GM23338 (cell line): ENCODE measurements around the gene SPRYD4. TPM values are rescaled to one million over a fixed set of nuclear protein-coding genes. Genes with fewer than 3 reads are reported as not detected.

Source experiments
- ATAC-seq: fragments of 200-7000 bp; cut with Tn5 transposase; 3 replicates; pipeline ENCODE4 v1.9.1; 2020
- DNase-seq: peaks from one replicate; pipeline ENCODE4 v3.0.0-alpha.2; 2015; ENCODE audit warnings: low spot score
- H2AFZ ChIP-seq: fragments of 200-600 bp; sonication (generic); 2 replicates; pipeline ENCODE4 v1.8.0; 2016; ENCODE audit warnings: antibody characterized with exemption, mild to moderate bottlenecking, moderate library complexity
- H3F3A ChIP-seq: fragments of 200-600 bp; sonication (generic); replicated peaks from 2 replicates; pipeline ENCODE4 v1.8.0; 2017; ENCODE audit warnings: antibody characterized with exemption, mixed run types, low read depth
- H3K27ac ChIP-seq: fragments of 200-600 bp; sonication (generic); 2 replicates; pipeline ENCODE4 v1.6.1; 2016; ENCODE audit warnings: low read depth
- H3K27me3 ChIP-seq: fragments of 200-600 bp; sonication (generic); 2 replicates; pipeline ENCODE4 v1.8.0; 2016; ENCODE audit warnings: mild to moderate bottlenecking, mixed run types, moderate library complexity; ENCODE audit not compliant: insufficient read depth
- H3K36me3 ChIP-seq: fragments of 200-600 bp; sonication (generic); 2 replicates; pipeline ENCODE4 v1.8.0; 2016; ENCODE audit warnings: mild to moderate bottlenecking; ENCODE audit not compliant: insufficient read depth
- H3K4me1 ChIP-seq: fragments of 200-600 bp; sonication (generic); 2 replicates; pipeline ENCODE4 v1.8.0; 2016; ENCODE audit warnings: mild to moderate bottlenecking, moderate library complexity; ENCODE audit not compliant: insufficient read depth
- H3K4me2 ChIP-seq: fragments of 200-600 bp; sonication (generic); 2 replicates; pipeline ENCODE4 v1.7.1; 2017; ENCODE audit warnings: mixed run types
- H3K4me3 ChIP-seq: fragments of 200-600 bp; sonication (generic); 2 replicates; pipeline ENCODE4 v1.6.1; 2016; ENCODE audit warnings: mixed run types
- H3K79me2 ChIP-seq: fragments of 200-600 bp; sonication (generic); replicated peaks from 2 replicates; pipeline ENCODE4 v1.8.0; 2017; ENCODE audit warnings: mild to moderate bottlenecking; ENCODE audit not compliant: insufficient read depth
- H3K9me2 ChIP-seq: fragments of 200-600 bp; sonication (generic); 2 replicates; pipeline ENCODE4 v1.8.0; 2017; ENCODE audit not compliant: insufficient read depth
- H4K20me1 ChIP-seq: fragments of 200-600 bp; sonication (generic); replicated peaks from 2 replicates; pipeline ENCODE4 v1.8.0; 2017; ENCODE audit warnings: mild to moderate bottlenecking; ENCODE audit not compliant: insufficient read depth
- H3K27ac Mint-ChIP-seq: 2 replicates; pipeline ENCODE4 v1.8.0; 2020; ENCODE audit warnings: inconsistent platforms, mild to moderate bottlenecking, moderate library complexity, mixed read lengths
- H3K27me3 Mint-ChIP-seq: 3 replicates; pipeline ENCODE4 v1.8.0; 2022; ENCODE audit warnings: low read depth, mild to moderate bottlenecking, moderate library complexity, mixed read lengths, inconsistent platforms; ENCODE audit not compliant: insufficient read depth, poor library complexity
- H3K36me3 Mint-ChIP-seq: 3 replicates; pipeline ENCODE4 v1.8.0; 2021; ENCODE audit warnings: low read depth, mild to moderate bottlenecking, inconsistent platforms, moderate library complexity, mixed read lengths
- H3K4me1 Mint-ChIP-seq: 3 replicates; pipeline ENCODE4 v1.8.0; 2020; ENCODE audit warnings: mild to moderate bottlenecking, inconsistent platforms, mixed read lengths
- H3K4me3 Mint-ChIP-seq: 3 replicates; pipeline ENCODE4 v1.8.0; 2021; ENCODE audit warnings: moderate library complexity, mild to moderate bottlenecking, inconsistent platforms, mixed read lengths
- H3K9me3 Mint-ChIP-seq: 3 replicates; pipeline ENCODE4 v1.8.0; 2020; ENCODE audit warnings: moderate library complexity, mild to moderate bottlenecking, inconsistent platforms, mixed read lengths
- CREB1 ChIP-seq: fragments of 250-450 bp; sonication (Bioruptor Pico); IDR thresholded peaks from 2 replicates; pipeline ENCODE4 v1.5.0; 2020; ENCODE audit warnings: low read depth, mild to moderate bottlenecking, moderate library complexity
- CTCF ChIP-seq, 2 experiments: fragments of 200-600 bp in 1 of 2; sonication (generic) in 1 of 2; conservative IDR thresholded peaks; 2 replicates each; pipeline versions ENCODE4 v1.5.1 to v1.6.1; 2016 to 2017; ENCODE audit warnings: antibody characterized with exemption in 2 of 2, low read depth in 2 of 2, mild to moderate bottlenecking in 2 of 2, moderate library complexity in 1 of 2
- ETS1 ChIP-seq: IDR thresholded peaks from 2 replicates; pipeline ENCODE4 v1.6.1; 2016; ENCODE audit warnings: antibody characterized with exemption
- EZH2 ChIP-seq: fragments of 200-600 bp; sonication (generic); IDR thresholded peaks from one replicate; pipeline ENCODE4 v1.8.0; 2017; ENCODE audit warnings: antibody characterized with exemption, mild to moderate bottlenecking, low read depth; ENCODE audit not compliant: unreplicated experiment
- EZH2phosphoT487 ChIP-seq: fragments of 200-600 bp; sonication (generic); IDR thresholded peaks from one replicate; pipeline ENCODE4 v1.8.1; 2018; ENCODE audit warnings: antibody characterized with exemption; ENCODE audit not compliant: unreplicated experiment
- JUNB ChIP-seq: IDR thresholded peaks from one replicate; pipeline ENCODE4 v1.6.1; 2016; ENCODE audit warnings: antibody characterized with exemption; ENCODE audit not compliant: unreplicated experiment
- POLR2AphosphoS5 ChIP-seq: IDR thresholded peaks from 2 replicates; pipeline ENCODE4 v1.6.1; 2016; ENCODE audit warnings: antibody characterized with exemption, low read depth
- REST ChIP-seq: IDR thresholded peaks from one replicate; pipeline ENCODE4 v1.6.1; 2018; ENCODE audit warnings: antibody characterized with exemption; ENCODE audit not compliant: unreplicated experiment
- STAT1 ChIP-seq: IDR thresholded peaks from one replicate; pipeline ENCODE4 v1.6.1; 2016; ENCODE audit warnings: antibody characterized with exemption; ENCODE audit not compliant: unreplicated experiment
- ZNF114 ChIP-seq: fragments of 250-450 bp; sonication (Bioruptor Pico); IDR thresholded peaks from 2 replicates; pipeline ENCODE4 v1.5.0; 2020; ENCODE audit warnings: mild to moderate bottlenecking, moderate library complexity
- ZNF331 ChIP-seq: fragments of 250-450 bp; sonication (Bioruptor Pico); IDR thresholded peaks from 2 replicates; pipeline ENCODE4 v1.5.0; 2020; ENCODE audit warnings: low read depth, mild to moderate bottlenecking, moderate library complexity
- polyA plus RNA-seq: library from polyadenylated mRNA; unstranded; fragments of >200 nt; fragmentation: Nextera tagmentation; extraction: Ambion mirVana; gene quantifications from 2 replicates; pipeline ENCODE4 v1.2.1, GENCODE V29; 2016
- total RNA-seq: library from RNA; depleted of rRNA; stranded (reverse); fragments of >200 nt; shearing (Covaris generic); gene quantifications from 2 replicates; pipeline ENCODE4 v1.2.3, GENCODE V29; 2014

The SPRYD4 gene
- total and polyA plus RNA-seq, 2 experiments from 2014 or later, result 2.1 to 3.1 TPM

GRCh38 chr12:56451147-56451546, 17.2 kb upstream of the SPRYD4 start:
- H3K4me1 ChIP-seq, result peaks cover 23% of the 10 kb centered on the region
- peak overlapping the region; percentile 89 for H2AFZ ChIP-seq
- H3K4me3 ChIP-seq, result no peak overlapping the region
- no peak for TF ChIP-seq ZNF331
- TF ChIP-seq ZNF114, result no peak
- no peak for TF ChIP-seq JUNB
- TF ChIP-seq STAT1, result no peak
- TF ChIP-seq ETS1, result no peak
- ATAC-seq (no peak), DNase-seq (no peak)
- 0 out of 2 replicates have a peak overlapping the region, but pooled peaks have one; percentile 25 for H3K4me2 ChIP-seq
- peaks cover 18% of the 10 kb centered on the region for H3K79me2 ChIP-seq
- H3K27me3 ChIP-seq, result no peaks in the 10 kb centered on the region
- Mint-ChIP-seq H3K27ac (no peak overlapping the region), H3K9me3 (peaks cover 4% of the 10 kb centered on the region; the same call in 1 of the 3 replicates), H3K27me3 (peaks cover 21% of the 10 kb centered on the region), H3K4me1 (peaks cover 42% of the 10 kb centered on the region), H3K4me3 (no peak overlapping the region), H3K36me3 (peaks cover 16% of the 10 kb centered on the region)
- no peaks in the 10 kb centered on the region for H4K20me1 ChIP-seq
- H3F3A ChIP-seq, result 0 out of 2 replicates have a peak, but pooled peaks cover under 1% of the 10 kb centered on the region
- no peak overlapping the region for H3K27ac ChIP-seq
- no peaks in the 10 kb centered on the region for H3K9me2 ChIP-seq
- H3K36me3 ChIP-seq, result no peaks in the 10 kb centered on the region

- Histone ChIP-seq H4K20me1 (no peaks in the 10 kb centered on the region), H3K4me2 (no peak within 1 kb of the TSS), H2AFZ (peak within 1 kb of the TSS; percentile 66; the same call in 1 of the 2 replicates), H3F3A (no peaks in the 10 kb centered on the region; the same call in 1 of the 2 replicates), H3K9me2 (no peaks in the 10 kb centered on the region), H3K4me3 (no peak within 1 kb of the TSS), H3K27ac (no peak within 1 kb of the TSS), H3K36me3 (no peaks in the 10 kb centered on the region), H3K4me1 (peaks cover 17% of the 10 kb centered on the region), H3K27me3 (no peaks in the 10 kb centered on the region), H3K79me2 (no peaks in the 10 kb centered on the region)
- Mint-ChIP-seq H3K4me1 (peaks cover 28% of the 10 kb centered on the region), H3K9me3 (no peaks in the 10 kb centered on the region), H3K27ac (no peak within 1 kb of the TSS), H3K27me3 (peaks cover 14% of the 10 kb centered on the region), H3K36me3 (no peaks in the 10 kb centered on the region; the same call in 2 of the 3 replicates), H3K4me3 (no peak within 1 kb of the TSS)
- TF ChIP-seq ZNF331 (no peak), CTCF (conservative IDR thresholded peaks at IDR 0.05; ENCODE audit: low read depth in 2 of 2) (no peak)
- DNase-seq (no peak), ATAC-seq (no peak)
Observed at GRCh38 chr12:56454557-56454956, 13.8 kb upstream of the SPRYD4 start, which contains the start of gene MIP. Gene MIP, minus strand, starts transcription at chr12:56454657. Its CDS starts 44 bp downstream, at chr12:56454613.

DNA sequence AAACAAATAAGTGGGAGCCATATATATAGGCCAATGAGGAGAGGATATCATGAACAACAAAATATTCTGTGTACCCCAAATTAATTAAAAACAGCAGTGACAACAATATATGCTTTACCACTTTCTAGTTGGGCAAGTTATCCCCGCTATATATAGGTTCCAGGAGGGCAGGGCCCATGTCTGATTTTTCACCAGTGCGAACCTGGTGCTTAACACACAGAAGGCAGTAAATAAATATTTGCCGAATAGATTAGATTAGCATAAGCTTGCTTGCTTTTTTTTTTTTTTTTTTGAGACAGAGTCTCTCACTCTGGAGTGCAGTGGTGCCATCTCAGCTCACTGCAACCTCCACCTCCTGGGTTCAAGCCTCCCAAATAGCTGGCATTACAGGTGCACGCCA, 10.6 kb upstream of the SPRYD4 start:
- H3K9me3 Mint-ChIP-seq, result no peaks in the 10 kb centered on the region
- DNase-seq, result no peak
- no peaks in the 10 kb centered on the region for H3K36me3 ChIP-seq
- peaks cover 17% of the 10 kb centered on the region for H3K4me1 Mint-ChIP-seq
- no peak overlapping the region for H3K4me2 ChIP-seq
- H3K27me3 Mint-ChIP-seq, result peaks cover 12% of the 10 kb centered on the region
- H3K27ac Mint-ChIP-seq, result no peak overlapping the region
- no peaks in the 10 kb centered on the region for H3K79me2 ChIP-seq
- no peaks in the 10 kb centered on the region for H4K20me1 ChIP-seq
- no peaks in the 10 kb centered on the region for H3K27me3 ChIP-seq
- no peak overlapping the region for H3K4me3 Mint-ChIP-seq
- H3K27ac ChIP-seq, result no peak overlapping the region
- TF ChIP-seq ZNF114, result no peak
- no peak for TF ChIP-seq POLR2AphosphoS5
- no peak for TF ChIP-seq CREB1
- no peak for TF ChIP-seq JUNB
- no peak for TF ChIP-seq STAT1
- no peak for TF ChIP-seq EZH2
- TF ChIP-seq REST, result no peak
- no peak for TF ChIP-seq EZH2phosphoT487
- no peaks in the 10 kb centered on the region for H3K36me3 Mint-ChIP-seq
- no peak overlapping the region for H3K4me3 ChIP-seq
- peaks cover 5% of the 10 kb centered on the region; the same call in 1 of the 2 replicates for H3K4me1 ChIP-seq
- H3K9me2 ChIP-seq, result no peaks in the 10 kb centered on the region
- H2AFZ ChIP-seq, result no peak overlapping the region
- no peak for ATAC-seq
- peaks cover 2% of the 10 kb centered on the region; the same call in 1 of the 2 replicates for H3F3A ChIP-seq
